CD4-positive, alpha-beta memory T cell (primary cell): ENCODE measurements around the gene DGKD. TPM values are rescaled to one million over a fixed set of nuclear protein-coding genes. Genes with fewer than 3 reads are reported as not detected.

ENCODE experiments used
- CTCF ChIA-PET: fragments of 350-600 bp; sonication (Branson Sonifier 250); formaldehyde crosslinking; loops from one replicate; lab custom pipeline; 2021; ENCODE audit warnings: inconsistent platforms; ENCODE audit not compliant: partially characterized antibody; lab: Charles Lee
- POLR2A ChIA-PET: fragments of 350-600 bp; sonication (Branson Sonifier 250); formaldehyde crosslinking; loops from one replicate; lab custom pipeline; 2021; ENCODE audit not compliant: partially characterized antibody; lab: Charles Lee
- DNase-seq, 5 donors: peaks; one replicate each; pipeline versions ENCODE4 v3.0.0 to v3.0.0-alpha.2; 2020 to 2022; ENCODE audit warnings: mixed read lengths in 1 of 5
- H3K27ac ChIP-seq: one replicate; pipeline ENCODE4 v1.7.0; 2013; ENCODE audit warnings: low read depth, low read length
- H3K27me3 ChIP-seq: 2 replicates; pipeline ENCODE4 v1.7.0; 2013; ENCODE audit warnings: mild to moderate bottlenecking, low read length, moderate library complexity; ENCODE audit not compliant: insufficient read depth
- H3K36me3 ChIP-seq: 2 replicates; pipeline ENCODE4 v1.7.0; 2013; ENCODE audit warnings: mild to moderate bottlenecking, low read length, moderate library complexity; ENCODE audit not compliant: insufficient read depth
- H3K4me1 ChIP-seq: 2 replicates; pipeline ENCODE4 v1.7.0; 2013; ENCODE audit warnings: mild to moderate bottlenecking, low read length, moderate library complexity; ENCODE audit not compliant: insufficient read depth
- H3K4me3 ChIP-seq, 2 donors: one replicate each; pipeline ENCODE4 v1.7.0; 2013; ENCODE audit warnings: low read length in 2 of 2, mild to moderate bottlenecking in 1 of 2
- H3K9me3 ChIP-seq, 2 donors: one replicate each; pipeline ENCODE4 v1.7.0; 2013; ENCODE audit warnings: low read length in 2 of 2, control low read depth in 1 of 2; ENCODE audit not compliant: control insufficient read depth in 1 of 2
- H3K27ac Mint-ChIP-seq, 7 donors: one replicate each; pipeline ENCODE4 v1.8.0; 2020 to 2021; ENCODE audit warnings: mixed read lengths in 7 of 7, mild to moderate bottlenecking in 6 of 7, inconsistent platforms in 3 of 7, moderate library complexity in 3 of 7
- H3K27me3 Mint-ChIP-seq, 2 donors: one replicate each; pipeline ENCODE4 v1.8.0; 2020 to 2021; ENCODE audit warnings: mixed read lengths in 2 of 2
- H3K36me3 Mint-ChIP-seq, 2 donors: one replicate each; pipeline ENCODE4 v1.8.0; 2020 to 2021; ENCODE audit warnings: mixed read lengths in 2 of 2, inconsistent platforms in 1 of 2, mild to moderate bottlenecking in 1 of 2
- H3K4me1 Mint-ChIP-seq, 4 donors: one replicate each; pipeline ENCODE4 v1.8.0; 2020 to 2021; ENCODE audit warnings: mixed read lengths in 4 of 4, mild to moderate bottlenecking in 1 of 4
- H3K4me3 Mint-ChIP-seq, 8 donors: one replicate each; pipeline ENCODE4 v1.8.0; 2020 to 2021; ENCODE audit warnings: mixed read lengths in 8 of 8, mild to moderate bottlenecking in 7 of 8, moderate library complexity in 6 of 8, inconsistent platforms in 3 of 8
- H3K9me3 Mint-ChIP-seq, 8 donors: one replicate each; pipeline ENCODE4 v1.8.0; 2020 to 2021; ENCODE audit warnings: mixed read lengths in 8 of 8, mild to moderate bottlenecking in 5 of 8, inconsistent platforms in 3 of 8, moderate library complexity in 1 of 8
- intact Hi-C: fragments of 100-400 bp; cut with micrococcal nuclease; formaldehyde crosslinking; loops from one replicate; pipeline ENCODE4 v1.15.1; 2023
- polyA plus RNA-seq, 2 donors: library from polyadenylated mRNA; unstranded; fragments of 300-500 nt; fragmentation: Illumina TruSeq; gene quantifications; one replicate each; pipeline ENCODE4 v1.2.3, GENCODE V29; 2021
- total RNA-seq, 2 experiments: library from RNA; stranded (reverse); gene quantifications; one replicate each; pipeline ENCODE4 v1.2.3, GENCODE V29; 2021

Gene DGKD
- total and polyA plus RNA-seq, 4 experiments from 2014 or later = 8.9 to 136 (median 78.8) TPM

GRCh38 chr2:233402346-233402745 is 48.1 kb downstream of the DGKD start:
- Mint-ChIP-seq H3K9me3 (no peaks in the 10 kb centered on the region), H3K36me3 (peaks cover 15 to 17% of the 10 kb centered on the region in 2 donors), H3K4me1 (peaks cover 36 to 66% (median 52%) of the 10 kb centered on the region in 4 donors), H3K27me3 (no peaks in the 10 kb centered on the region), H3K4me3 (no peak overlapping the region), H3K27ac (peak overlapping the region in 5 of 7 donors; percentile 21 to 80 (median 47))
- POLR2A ChIA-PET = interaction anchor here (1.0 to 9.5 kb wide), 4 partner anchors 17 to 135 kb away, joined by 3 to 225 read pairs (median 6); no protein-coding TSS in a partner anchor
- intact Hi-C loops = loop anchor here (5.0 kb wide), 1 partner anchor 1100 kb away; no protein-coding TSS in a partner anchor
- Histone ChIP-seq H3K4me1 (peaks cover 39% of the 10 kb centered on the region), H3K27me3 (no peaks in the 10 kb centered on the region), H3K27ac (no peak overlapping the region), H3K9me3 (no peaks in the 10 kb centered on the region), H3K4me3 (no peak overlapping the region), H3K36me3 (no peaks in the 10 kb centered on the region)
- CTCF ChIA-PET = interaction anchor here (1.1 to 13.9 kb wide), 3 partner anchors 19 to 65 kb away, joined by 3 to 510 read pairs (median 342); no protein-coding TSS in a partner anchor
- DNase-seq = no peak

GRCh38 chr2:233402789-233403188 is 48.5 kb downstream of the DGKD start:
- peaks cover 33 to 71% (median 54%) of the 10 kb centered on the region in 4 donors for H3K4me1 Mint-ChIP-seq
- no peak for DNase-seq
- Histone ChIP-seq H3K27ac (no peak overlapping the region), H3K27me3 (no peaks in the 10 kb centered on the region), H3K4me3 (no peak overlapping the region), H3K9me3 (no peaks in the 10 kb centered on the region), H3K4me1 (peaks cover 39% of the 10 kb centered on the region), H3K36me3 (no peaks in the 10 kb centered on the region)
- intact Hi-C loops = loop anchor here (5.0 kb wide), 1 partner anchor 1100 kb away; no protein-coding TSS in a partner anchor
- peak overlapping the region in 5 of 7 donors; percentile 37 to 82 (median 74) for H3K27ac Mint-ChIP-seq
- H3K4me3 Mint-ChIP-seq = no peak overlapping the region
- no peaks in the 10 kb centered on the region for H3K27me3 Mint-ChIP-seq
- H3K9me3 Mint-ChIP-seq = no peaks in the 10 kb centered on the region
- POLR2A ChIA-PET = interaction anchor here (1.0 to 9.5 kb wide), 4 partner anchors 17 to 135 kb away, joined by 3 to 225 read pairs (median 6); no protein-coding TSS in a partner anchor
- CTCF ChIA-PET = interaction anchor here (0.7 to 13.9 kb wide), 6 partner anchors 18 to 133 kb away, joined by 3 to 510 read pairs (median 4); no protein-coding TSS in a partner anchor
- peaks cover 15 to 17% of the 10 kb centered on the region in 2 donors for H3K36me3 Mint-ChIP-seq

- Mint-ChIP-seq H3K27ac (peak overlapping the region; percentile 14 to 91 (median 77)), H3K36me3 (peaks cover 13 to 17% of the 10 kb centered on the region in 2 donors), H3K4me1 (peaks cover 40 to 77% (median 58%) of the 10 kb centered on the region in 4 donors), H3K27me3 (no peaks in the 10 kb centered on the region), H3K4me3 (peak overlapping the region in 2 of 8 donors; percentile 1), H3K9me3 (peaks cover 0 to 1% (median 0%) of the 10 kb centered on the region in 8 donors)
- H3K4me3 ChIP-seq = no peak overlapping the region
- peaks cover 44% of the 10 kb centered on the region for H3K4me1 ChIP-seq
- intact Hi-C loops = loop anchor here (1.0 to 5.0 kb wide), 2 partner anchors 39 to 1098 kb away; no protein-coding TSS in a partner anchor
- no peaks in the 10 kb centered on the region for H3K36me3 ChIP-seq
- POLR2A ChIA-PET = interaction anchor here (0.6 to 9.5 kb wide), 6 partner anchors 15 to 136 kb away, joined by 3 to 225 read pairs (median 8); no protein-coding TSS in a partner anchor
- peak; percentile 74 to 78 (median 75) for DNase-seq
- no peaks in the 10 kb centered on the region for H3K9me3 ChIP-seq
- CTCF ChIA-PET = interaction anchor here (0.8 to 13.9 kb wide), 16 partner anchors 8 to 134 kb away, joined by 3 to 510 read pairs (median 4); no protein-coding TSS in a partner anchor
- no peak overlapping the region for H3K27ac ChIP-seq
- no peaks in the 10 kb centered on the region for H3K27me3 ChIP-seq
These were observed 49.9 kb downstream of the DGKD start for GRCh38 chr2:233404222-233404621.

GRCh38 chr2:233406865-233407264 is 52.6 kb downstream of the DGKD start:
- H3K27ac Mint-ChIP-seq = peak overlapping the region in 6 of 7 donors; percentile 10 to 88 (median 61)
- no peak for DNase-seq
- intact Hi-C loops = no loop called here
- H3K9me3 ChIP-seq = no peaks in the 10 kb centered on the region
- no peaks in the 10 kb centered on the region for H3K27me3 ChIP-seq
- POLR2A ChIA-PET = interaction anchor here (1.2 to 9.5 kb wide), 4 partner anchors 13 to 53 kb away, joined by 3 to 225 read pairs (median 36); no protein-coding TSS in a partner anchor
- no peak overlapping the region for H3K27ac ChIP-seq
- no peaks in the 10 kb centered on the region for H3K36me3 ChIP-seq
- peaks cover 0 to 1% (median 0%) of the 10 kb centered on the region in 8 donors for H3K9me3 Mint-ChIP-seq
- no peaks in the 10 kb centered on the region for H3K27me3 Mint-ChIP-seq
- H3K4me3 ChIP-seq = no peak overlapping the region
- H3K4me1 ChIP-seq = peaks cover 49% of the 10 kb centered on the region
- peaks cover 8 to 13% of the 10 kb centered on the region in 2 donors for H3K36me3 Mint-ChIP-seq
- H3K4me1 Mint-ChIP-seq = peaks cover 47 to 80% (median 65%) of the 10 kb centered on the region in 4 donors
- H3K4me3 Mint-ChIP-seq = no peak overlapping the region
- CTCF ChIA-PET = interaction anchor here (1.2 to 13.9 kb wide), 4 partner anchors 13 to 53 kb away, joined by 3 to 510 read pairs (median 173); no protein-coding TSS in a partner anchor

- H3K27ac Mint-ChIP-seq = peak overlapping the region in 6 of 7 donors; percentile 6 to 90 (median 73)
- intact Hi-C loops = no loop called here
These were observed 53.5 kb downstream of the DGKD start for GRCh38 chr2:233407771-233408181.

GRCh38 chr2:233408366-233409285 is 54.3 kb downstream of the DGKD start:
- DNase-seq = no peak
- ChIA-PET POLR2A (interaction anchor here (1.2 to 9.5 kb wide), 3 partner anchors 11 to 35 kb away, joined by 3 to 225 read pairs (median 69); no protein-coding TSS in a partner anchor), CTCF (interaction anchor here (1.1 to 13.9 kb wide), 5 partner anchors 13 to 55 kb away, joined by 3 to 510 read pairs (median 4); no protein-coding TSS in a partner anchor)
- Histone ChIP-seq H3K9me3 (no peaks in the 10 kb centered on the region), H3K4me1 (peaks cover 61% of the 10 kb centered on the region), H3K27ac (no peak overlapping the region), H3K36me3 (no peaks in the 10 kb centered on the region), H3K4me3 (no peak overlapping the region), H3K27me3 (no peaks in the 10 kb centered on the region)
- Mint-ChIP-seq H3K9me3 (peaks cover 0 to 3% (median 0%) of the 10 kb centered on the region in 8 donors), H3K27ac (peak overlapping the region; percentile 65 to 90 (median 87)), H3K4me1 (peaks cover 49 to 89% (median 73%) of the 10 kb centered on the region in 4 donors), H3K27me3 (no peaks in the 10 kb centered on the region), H3K36me3 (peaks cover 8 to 13% of the 10 kb centered on the region in 2 donors), H3K4me3 (peak overlapping the region in 5 of 8 donors; percentile 69 to 79 (median 76))
- intact Hi-C loops = loop anchor here (1.0 kb wide), 2 partner anchors 14 to 35 kb away; no protein-coding TSS in a partner anchor

More at GRCh38 chr2:233407771-233408181, 53.5 kb downstream of the DGKD start:
- Mint-ChIP-seq H3K27me3 (no peaks in the 10 kb centered on the region), H3K4me1 (peaks cover 49 to 84% (median 67%) of the 10 kb centered on the region in 4 donors), H3K36me3 (peaks cover 8 to 11% of the 10 kb centered on the region in 2 donors), H3K4me3 (no peak overlapping the region), H3K9me3 (peaks cover 0 to 1% (median 0%) of the 10 kb centered on the region in 8 donors)
- CTCF ChIA-PET = interaction anchor here (1.1 to 13.9 kb wide), 5 partner anchors 13 to 54 kb away, joined by 3 to 510 read pairs (median 4); no protein-coding TSS in a partner anchor
- DNase-seq = no peak
- H3K9me3 ChIP-seq = no peaks in the 10 kb centered on the region
- peaks cover 52% of the 10 kb centered on the region for H3K4me1 ChIP-seq
- no peaks in the 10 kb centered on the region for H3K36me3 ChIP-seq
- H3K27me3 ChIP-seq = no peaks in the 10 kb centered on the region
- POLR2A ChIA-PET = interaction anchor here (1.2 to 9.5 kb wide), 4 partner anchors 12 to 54 kb away, joined by 3 to 225 read pairs (median 36); no protein-coding TSS in a partner anchor
- H3K27ac ChIP-seq = no peak overlapping the region
- H3K4me3 ChIP-seq = no peak overlapping the region
